Measurements from ENCODE around the gene TUBA1B. TPM values are rescaled to one million over a fixed set of nuclear protein-coding genes. Genes with fewer than 3 reads are reported as not detected.

TUBA1B gene
- total RNA-seq, 1 donor from 2014 or later: 544 TPM

- Mint-ChIP-seq H3K9me3 (ENCODE audit: low read depth) (no peaks in the 10 kb centered on the region), H3K4me1 (ENCODE audit: low read depth) (peaks cover 28% of the 10 kb centered on the region), H3K27ac (ENCODE audit: unreplicated experiment) (no peak overlapping the region)
These were observed 37.4 kb downstream of the TUBA1B start for GRCh38 chr12:49093792-49094159.

DNA sequence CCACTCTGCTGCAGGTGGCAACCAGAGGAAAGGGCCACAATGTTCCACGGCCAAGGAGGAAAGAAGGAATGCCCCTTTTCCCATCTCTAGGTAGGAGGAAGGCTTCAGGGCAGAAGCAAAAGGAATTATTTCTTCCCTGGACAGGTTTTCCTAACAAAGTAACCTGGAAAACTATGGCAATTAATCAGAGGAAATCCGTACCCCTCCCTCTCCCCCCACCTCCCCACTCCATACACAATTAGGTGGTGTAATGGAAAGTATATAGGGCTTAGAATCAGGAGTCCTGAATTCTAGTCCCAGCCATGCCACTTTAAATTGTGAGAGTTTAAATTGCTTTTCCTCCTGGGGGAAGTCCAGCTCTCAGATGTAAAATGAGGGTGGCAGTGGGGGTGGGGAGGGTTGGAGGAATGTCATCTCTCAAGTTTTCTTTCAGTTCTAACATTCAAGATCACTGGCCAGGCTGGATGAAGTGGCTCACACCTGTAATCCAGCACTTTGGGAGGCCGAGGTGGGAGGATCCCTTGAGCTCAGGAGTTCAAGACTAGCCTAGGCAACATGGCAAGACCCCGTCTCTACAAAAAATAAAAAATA lies 38.3 kb downstream of the TUBA1B start:
- Mint-ChIP-seq H3K27me3 (ENCODE audit: low read depth) (peaks cover 28% of the 10 kb centered on the region), H3K9me3 (ENCODE audit: low read depth) (no peaks in the 10 kb centered on the region), H3K4me1 (ENCODE audit: low read depth) (peaks cover 34% of the 10 kb centered on the region), H3K4me3 (ENCODE audit: unreplicated experiment) (no peak overlapping the region), H3K27ac (ENCODE audit: unreplicated experiment) (no peak overlapping the region), H3K36me3 (ENCODE audit: low read depth) (peaks cover 8% of the 10 kb centered on the region)
- peak; percentile 11 for DNase-seq (ENCODE audit: low spot score)
- TF ChIP-seq, protein P1, sequence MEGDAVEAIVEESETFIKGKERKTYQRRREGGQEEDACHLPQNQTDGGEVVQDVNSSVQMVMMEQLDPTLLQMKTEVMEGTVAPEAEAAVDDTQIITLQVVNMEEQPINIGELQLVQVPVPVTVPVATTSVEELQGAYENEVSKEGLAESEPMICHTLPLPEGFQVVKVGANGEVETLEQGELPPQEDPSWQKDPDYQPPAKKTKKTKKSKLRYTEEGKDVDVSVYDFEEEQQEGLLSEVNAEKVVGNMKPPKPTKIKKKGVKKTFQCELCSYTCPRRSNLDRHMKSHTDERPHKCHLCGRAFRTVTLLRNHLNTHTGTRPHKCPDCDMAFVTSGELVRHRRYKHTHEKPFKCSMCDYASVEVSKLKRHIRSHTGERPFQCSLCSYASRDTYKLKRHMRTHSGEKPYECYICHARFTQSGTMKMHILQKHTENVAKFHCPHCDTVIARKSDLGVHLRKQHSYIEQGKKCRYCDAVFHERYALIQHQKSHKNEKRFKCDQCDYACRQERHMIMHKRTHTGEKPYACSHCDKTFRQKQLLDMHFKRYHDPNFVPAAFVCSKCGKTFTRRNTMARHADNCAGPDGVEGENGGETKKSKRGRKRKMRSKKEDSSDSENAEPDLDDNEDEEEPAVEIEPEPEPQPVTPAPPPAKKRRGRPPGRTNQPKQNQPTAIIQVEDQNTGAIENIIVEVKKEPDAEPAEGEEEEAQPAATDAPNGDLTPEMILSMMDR (IDR thresholded peaks at IDR 0.05): no peak

More at GRCh38 chr12:49093792-49094159, 37.4 kb downstream of the TUBA1B start:
- Mint-ChIP-seq H3K4me3 (ENCODE audit: unreplicated experiment) (no peak overlapping the region), H3K36me3 (ENCODE audit: low read depth) (peaks cover 14% of the 10 kb centered on the region), H3K27me3 (ENCODE audit: low read depth) (peaks cover 26% of the 10 kb centered on the region)
- TF ChIP-seq, protein P1 (IDR thresholded peaks at IDR 0.05): no peak
- DNase-seq (ENCODE audit: low spot score): no peak

GRCh38 chr12:49092086-49092815 lies 38.9 kb downstream of the TUBA1B start:
- DNase-seq (ENCODE audit: low spot score): peak; percentile 83
- Mint-ChIP-seq H3K4me3 (ENCODE audit: unreplicated experiment) (peak overlapping the region; percentile 45), H3K36me3 (ENCODE audit: low read depth) (peaks cover 3% of the 10 kb centered on the region), H3K27me3 (ENCODE audit: low read depth) (peaks cover 28% of the 10 kb centered on the region), H3K27ac (ENCODE audit: unreplicated experiment) (no peak overlapping the region), H3K9me3 (ENCODE audit: low read depth) (no peaks in the 10 kb centered on the region), H3K4me1 (ENCODE audit: low read depth) (peaks cover 35% of the 10 kb centered on the region)
- TF ChIP-seq, protein P1 (IDR thresholded peaks at IDR 0.05): peak; percentile 74

- no peak overlapping the region for H3K27ac Mint-ChIP-seq (ENCODE audit: unreplicated experiment)
- H3K4me1 Mint-ChIP-seq (ENCODE audit: low read depth): peaks cover 35% of the 10 kb centered on the region
- TF ChIP-seq, protein P1 (IDR thresholded peaks at IDR 0.05): no peak
- H3K9me3 Mint-ChIP-seq (ENCODE audit: low read depth): no peaks in the 10 kb centered on the region
- H3K4me3 Mint-ChIP-seq (ENCODE audit: unreplicated experiment): no peak overlapping the region
- peaks cover 3% of the 10 kb centered on the region for H3K36me3 Mint-ChIP-seq (ENCODE audit: low read depth)
- peaks cover 28% of the 10 kb centered on the region for H3K27me3 Mint-ChIP-seq (ENCODE audit: low read depth)
- DNase-seq (ENCODE audit: low spot score): no peak
These were observed 39.4 kb downstream of the TUBA1B start for GRCh38 chr12:49091836-49092085.

- Mint-ChIP-seq H3K27me3 (ENCODE audit: low read depth) (peaks cover 28% of the 10 kb centered on the region), H3K36me3 (ENCODE audit: low read depth) (peaks cover 3% of the 10 kb centered on the region), H3K9me3 (ENCODE audit: low read depth) (no peaks in the 10 kb centered on the region), H3K4me1 (ENCODE audit: low read depth) (peaks cover 35% of the 10 kb centered on the region), H3K27ac (ENCODE audit: unreplicated experiment) (no peak overlapping the region), H3K4me3 (ENCODE audit: unreplicated experiment) (no peak overlapping the region)
- DNase-seq (ENCODE audit: low spot score): peak; percentile 44
- TF ChIP-seq, protein P1 (IDR thresholded peaks at IDR 0.05): no peak
These were observed 39.9 kb downstream of the TUBA1B start for GRCh38 chr12:49091056-49091835.

Measured in chondrocyte (in vitro differentiated cells).